GM19463 (cell line): Measurements from ENCODE around the gene P3H4.

ENCODE experiments used
- ATAC-seq: cut with Tn5 transposase; IDR thresholded peaks from one replicate; pipeline ENCODE4 v1.9.1; 2021; ENCODE audit warnings: mild to moderate bottlenecking, moderate library complexity; ENCODE audit not compliant: unreplicated experiment

P3H4 gene

DNA sequence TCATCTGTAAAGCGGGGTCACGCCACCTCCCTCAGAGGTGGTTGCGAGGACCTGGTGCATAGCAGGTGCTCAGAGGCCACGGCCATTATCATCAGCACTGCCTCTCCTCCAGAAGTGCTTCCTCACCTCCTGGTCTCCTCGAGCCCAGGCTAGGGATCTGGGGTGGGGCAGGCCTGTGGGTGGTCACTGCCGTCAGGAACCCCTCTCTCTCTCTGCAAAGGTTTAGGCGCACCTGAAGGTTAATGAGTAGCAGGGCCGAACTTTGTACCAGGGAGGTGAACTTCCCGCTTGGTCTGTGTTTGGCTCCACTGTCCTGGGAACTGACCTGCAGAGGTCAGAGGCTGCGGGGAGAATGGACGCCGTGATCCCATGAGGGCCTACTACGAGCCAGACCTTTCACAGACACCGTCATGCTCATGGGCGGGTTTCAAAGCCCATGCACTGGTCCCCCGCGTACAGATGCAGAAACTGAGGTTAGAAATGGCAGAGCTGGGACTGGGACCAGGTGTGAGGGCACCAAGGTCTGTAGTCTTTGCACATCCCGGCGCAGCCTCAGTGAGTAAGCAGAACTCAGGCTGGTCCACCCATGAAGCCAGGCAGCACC lies 39.1 kb downstream of the P3H4 start:
- ATAC-seq = no peak

DNA sequence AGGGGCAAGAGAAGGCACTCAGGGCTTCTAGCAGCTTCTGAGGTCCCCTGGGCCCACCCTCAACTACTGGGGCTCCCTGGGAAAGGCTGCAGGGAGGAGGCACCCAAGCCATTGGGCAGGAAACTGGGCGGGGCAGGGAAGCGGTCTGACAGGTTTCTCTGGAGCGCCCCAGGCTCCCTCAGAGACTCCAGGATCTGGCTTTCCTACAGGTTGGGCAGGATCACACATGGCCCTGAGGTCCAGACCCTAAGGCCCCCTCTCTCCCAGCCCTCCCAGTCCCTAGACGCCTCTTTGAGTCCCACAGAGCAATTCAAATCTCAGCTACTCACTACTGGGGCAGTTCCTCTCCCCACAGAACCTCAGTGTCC lies 39.5 kb downstream of the P3H4 start:
- ATAC-seq = no peak

DNA sequence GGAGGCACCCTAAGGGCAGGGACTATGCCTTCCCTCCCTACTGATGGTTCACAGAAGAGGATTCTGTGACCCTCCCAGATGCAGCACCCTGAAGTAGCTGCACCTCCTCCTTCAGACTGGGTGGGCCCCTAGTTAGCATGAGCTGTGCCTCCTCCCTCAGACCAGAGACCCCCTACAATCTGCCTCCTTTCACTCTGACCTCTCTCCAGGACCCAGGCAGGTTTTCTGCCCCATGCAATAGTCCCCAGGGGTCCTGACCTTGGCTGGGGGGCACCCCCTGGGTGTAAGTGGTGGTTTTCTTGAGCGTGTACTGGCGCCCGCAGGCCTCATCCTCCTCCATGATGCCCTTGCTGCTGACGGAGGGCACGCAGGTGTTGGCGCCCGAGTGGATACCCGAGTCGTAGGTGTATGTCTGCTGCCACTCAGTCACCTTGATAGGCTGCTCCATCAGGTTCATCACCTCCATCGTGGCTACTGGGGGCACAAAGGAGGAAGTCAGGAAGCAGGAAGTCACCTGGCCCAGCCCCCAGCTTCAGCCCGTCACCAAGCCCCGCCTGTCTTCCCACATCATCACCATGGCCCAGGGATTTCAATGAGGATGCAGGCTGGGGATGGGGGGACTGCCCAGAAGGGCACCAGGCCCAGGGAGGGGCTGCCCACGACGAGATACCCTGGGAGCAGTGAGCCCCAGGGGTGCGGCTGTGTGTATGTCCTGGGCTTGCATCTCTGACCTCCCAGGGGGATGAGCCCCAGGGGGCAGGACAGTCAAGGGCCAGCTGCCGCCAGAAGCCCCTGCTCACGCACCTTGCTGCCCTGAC lies 40.2 kb downstream of the P3H4 start:
- ATAC-seq = no peak

DNA sequence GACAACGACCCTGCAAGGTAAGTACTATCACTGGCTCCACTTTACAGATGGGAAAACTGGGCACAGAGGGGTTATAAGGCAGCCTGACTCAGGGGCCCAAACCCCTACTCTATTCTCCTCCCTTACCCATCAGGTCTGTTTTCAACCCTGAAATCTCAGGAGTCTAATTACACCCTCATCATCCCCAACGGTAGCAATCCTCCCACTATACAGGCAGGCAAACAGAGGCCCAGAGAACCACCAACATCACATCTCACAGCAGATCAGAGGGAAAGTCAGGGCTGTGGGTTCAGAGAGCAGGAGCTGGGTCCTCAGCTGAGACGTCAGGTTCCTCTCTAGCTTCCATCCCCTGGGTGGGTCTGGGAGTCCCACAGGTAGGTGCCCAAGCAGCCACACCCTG lies 41.8 kb downstream of the P3H4 start:
- no peak for ATAC-seq

DNA sequence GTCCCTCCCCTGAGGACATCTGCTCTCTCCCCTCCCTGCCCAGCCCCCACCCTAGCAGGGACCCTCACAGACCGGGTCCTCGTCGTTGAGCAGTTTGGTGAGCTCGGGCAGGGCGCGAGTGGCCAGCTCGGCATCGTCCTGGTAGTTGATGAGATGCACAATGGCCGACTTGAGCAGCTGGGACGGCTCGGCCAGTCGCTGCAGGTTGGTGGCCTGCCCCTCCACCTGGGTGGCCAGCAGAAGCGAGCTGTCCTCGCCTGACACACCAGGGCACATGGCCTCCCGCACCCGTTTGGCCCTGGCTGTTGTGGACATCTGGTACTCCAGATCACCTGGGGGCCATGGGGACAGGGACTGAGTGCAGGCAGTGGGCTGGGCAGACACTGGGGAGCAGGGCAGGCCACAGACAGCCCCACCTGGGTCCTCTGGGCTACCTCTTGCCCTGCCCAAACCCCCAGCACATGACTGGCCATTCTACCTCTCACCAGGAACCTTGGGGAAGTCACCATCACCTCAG lies 42.3 kb downstream of the P3H4 start:
- no peak for ATAC-seq

DNA sequence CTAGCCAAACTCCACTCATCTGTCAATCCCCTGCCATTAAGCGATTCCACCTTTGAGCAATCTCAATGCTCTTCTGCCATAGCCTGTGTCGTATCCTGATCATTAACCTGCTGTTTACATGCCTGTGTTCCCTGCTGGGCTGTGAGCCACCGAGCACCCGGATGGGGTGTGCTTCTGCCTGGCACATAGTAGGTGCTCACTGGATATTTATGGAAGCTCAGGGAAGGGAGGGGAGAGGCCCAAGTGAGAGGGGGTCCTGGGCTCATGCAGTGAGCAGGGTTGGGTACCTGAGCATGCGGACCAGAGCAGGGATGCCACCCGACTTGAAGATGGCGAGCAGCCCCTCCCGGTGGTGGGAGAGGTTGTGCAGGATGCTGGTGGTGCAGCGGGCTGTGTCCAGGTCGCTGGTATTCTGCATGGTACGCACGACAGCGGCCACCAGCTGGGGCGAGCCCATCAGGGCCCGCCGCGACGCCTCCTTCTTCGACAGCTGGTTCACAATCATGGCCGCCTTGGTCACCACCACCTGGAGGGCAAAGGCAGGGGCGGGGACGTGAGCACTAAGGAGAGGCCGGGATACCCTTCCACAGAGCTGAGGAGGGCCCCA lies 43.0 kb downstream of the P3H4 start:
- ATAC-seq = no peak

DNA sequence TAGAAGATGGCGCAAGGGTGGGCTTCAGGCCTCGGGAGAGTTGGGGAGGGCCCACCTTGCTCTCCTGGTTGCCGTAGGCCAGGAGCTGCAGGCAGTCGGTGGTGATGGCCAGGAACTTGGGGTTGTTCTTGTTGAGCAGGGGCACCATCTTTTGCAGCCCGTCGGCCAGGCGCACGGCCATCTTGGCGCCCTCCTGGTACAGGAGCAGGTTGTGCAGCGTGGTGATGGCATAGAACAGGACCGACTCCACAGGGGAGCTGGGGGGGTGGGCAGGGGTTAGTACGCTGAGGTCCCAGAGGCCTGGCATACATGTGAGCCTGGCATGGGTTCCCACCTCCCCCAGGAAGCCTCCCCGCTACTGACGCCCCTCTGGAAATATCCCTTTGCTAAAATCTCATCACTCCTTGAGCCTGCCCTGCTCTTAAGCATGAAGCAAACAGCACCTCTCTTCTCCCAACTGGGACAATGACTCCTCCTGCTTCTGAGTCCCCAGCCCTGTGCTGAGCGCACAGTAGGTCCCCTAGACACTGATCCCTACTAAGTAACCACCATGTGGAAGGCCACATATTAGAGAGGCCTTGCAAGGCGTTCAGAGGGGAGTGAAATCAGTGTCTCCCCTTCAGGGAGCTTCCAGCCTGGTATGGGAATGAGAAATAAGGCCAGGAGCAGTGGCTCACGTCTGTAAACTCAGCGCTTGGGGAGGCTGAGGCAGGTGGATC lies 44.3 kb downstream of the P3H4 start:
- no peak for ATAC-seq

DNA sequence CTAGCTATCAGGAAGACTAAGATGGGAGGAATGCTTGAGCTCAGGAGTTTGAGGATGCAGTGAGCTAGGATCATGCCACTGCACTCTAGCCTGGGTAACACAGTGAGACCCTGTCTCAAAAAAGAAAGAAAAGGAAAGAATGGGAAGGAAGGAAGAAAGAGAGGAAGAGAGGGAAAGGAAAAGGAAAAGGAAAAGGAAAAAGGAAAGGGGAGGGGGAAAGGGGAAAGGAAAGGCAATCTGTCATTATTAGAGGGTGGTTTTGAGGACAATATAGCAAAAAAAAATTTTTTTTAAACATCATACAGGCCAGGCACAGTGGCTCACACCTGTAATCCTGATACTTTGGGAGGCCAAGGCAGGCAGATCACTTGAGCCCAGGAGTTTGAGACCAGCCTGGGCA lies 45.6 kb downstream of the P3H4 start:
- no peak for ATAC-seq

DNA sequence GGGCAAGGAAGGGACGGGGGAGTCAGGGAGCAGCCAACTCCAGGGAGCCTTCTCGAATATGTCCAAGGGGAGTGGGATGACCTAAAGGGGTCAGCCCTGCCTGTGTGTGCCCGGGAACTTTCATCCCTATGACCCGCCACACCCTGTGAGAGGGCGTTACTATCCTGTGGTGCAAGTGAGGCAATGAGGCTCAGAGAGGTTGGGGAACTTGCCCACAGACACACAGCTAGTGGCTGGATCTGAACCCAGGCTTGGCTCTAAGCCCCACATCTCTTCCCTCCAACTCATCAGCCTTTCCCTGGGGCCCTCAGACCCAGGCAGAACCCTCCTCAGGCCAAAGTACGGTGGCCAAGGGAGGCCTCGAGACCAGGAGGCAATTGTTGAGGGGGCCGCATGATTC lies 48.4 kb downstream of the P3H4 start:
- ATAC-seq = no peak

DNA sequence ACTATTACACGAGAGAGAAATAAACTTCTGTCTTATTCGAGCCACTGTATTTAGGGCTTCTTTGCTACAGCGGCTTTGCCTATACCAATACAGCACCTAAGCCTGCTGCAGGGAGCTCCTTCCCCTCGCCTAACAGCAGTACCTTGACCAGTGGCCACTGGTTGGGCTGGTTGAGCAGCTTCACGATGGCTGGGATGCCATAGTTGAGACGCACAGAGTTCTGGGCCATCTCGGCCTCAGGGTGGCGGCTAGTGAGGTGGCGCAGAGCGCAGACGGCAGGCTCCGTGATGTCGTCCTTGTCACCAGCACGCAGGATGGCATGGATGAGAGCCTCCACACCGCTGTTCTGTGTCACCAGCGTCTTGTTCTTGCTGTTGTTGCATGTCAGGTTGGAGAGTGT lies 48.9 kb downstream of the P3H4 start:
- ATAC-seq = no peak

DNA sequence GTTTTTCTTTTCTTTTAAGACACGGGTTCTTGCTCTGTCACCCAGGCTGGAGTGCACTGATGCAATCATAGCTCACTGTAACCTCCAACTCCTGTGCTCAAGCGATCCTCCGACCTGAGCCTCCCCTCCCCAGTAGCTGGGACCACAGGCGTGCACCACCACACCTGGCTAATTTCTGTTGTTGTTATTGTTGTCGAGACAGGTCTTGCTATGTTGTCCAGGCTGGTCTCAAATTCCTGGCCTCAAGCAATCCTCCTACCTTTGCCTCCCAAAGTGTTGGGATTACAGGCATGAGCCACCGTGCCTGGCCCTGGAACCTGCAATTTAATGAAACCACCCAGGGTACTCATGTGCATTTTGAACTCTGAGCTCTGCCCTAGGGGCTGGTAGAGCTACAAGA lies 49.4 kb downstream of the P3H4 start:
- ATAC-seq = no peak

DNA sequence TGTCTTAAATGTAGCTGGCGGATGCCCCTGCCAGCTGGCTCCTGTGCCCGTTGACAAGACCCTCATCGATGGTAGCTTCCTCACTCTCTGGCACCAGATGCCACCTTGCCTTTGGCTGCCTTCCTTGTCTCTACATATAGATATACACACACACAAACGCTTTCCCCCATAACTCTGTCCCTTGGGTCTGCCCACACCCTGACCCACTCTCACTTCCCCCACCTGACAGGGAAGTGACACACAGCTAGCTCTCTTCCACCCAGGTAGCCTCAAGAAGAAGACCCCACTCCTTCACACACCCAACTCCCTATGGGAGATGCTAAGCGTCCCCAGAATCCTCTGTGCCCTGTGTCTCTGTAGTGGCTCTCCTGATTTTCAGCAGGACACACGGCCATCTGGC lies 50.9 kb downstream of the P3H4 start:
- no peak for ATAC-seq

DNA sequence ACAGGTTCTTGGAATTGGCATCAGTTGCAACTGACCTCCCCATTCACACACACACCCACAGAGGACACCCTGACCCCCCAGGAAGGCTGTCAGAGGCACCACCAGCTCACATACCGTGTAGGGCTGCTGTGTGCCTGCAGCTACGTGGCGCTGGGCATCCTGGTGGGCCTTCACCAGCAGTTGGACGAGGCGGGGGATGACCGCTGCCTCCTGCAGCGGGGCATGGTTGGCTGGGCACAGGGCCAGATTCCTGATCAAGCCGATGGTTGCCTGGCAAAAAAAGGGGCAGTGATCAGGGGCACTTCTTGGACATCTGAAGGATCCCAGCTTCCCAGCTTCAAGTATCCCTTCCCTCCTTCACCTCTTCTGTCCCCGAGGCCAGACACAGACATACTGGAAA lies 53.1 kb downstream of the P3H4 start:
- ATAC-seq = no peak

DNA sequence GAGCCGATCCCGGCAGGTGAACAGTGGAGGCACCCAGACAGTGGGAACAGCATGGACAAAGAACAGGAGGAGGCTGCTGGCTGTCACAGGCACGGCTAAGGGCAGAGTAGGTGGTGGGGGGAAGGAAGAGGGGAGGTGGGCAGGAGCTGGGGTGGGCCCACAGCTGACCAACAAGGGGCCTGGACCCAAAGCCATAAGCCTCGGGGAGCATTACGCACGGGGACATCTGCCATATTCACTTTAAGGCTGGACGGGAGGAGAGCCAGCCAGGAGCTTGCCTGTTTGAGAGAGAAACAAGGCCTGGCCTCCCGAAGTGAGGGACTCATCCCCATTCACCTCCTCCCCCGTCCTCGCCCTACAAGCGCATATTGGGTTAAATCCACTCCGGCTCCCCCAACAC lies 57.7 kb downstream of the P3H4 start:
- no peak for ATAC-seq
